Gastrocnemius medialis (tissue), 4 donors: ENCODE measurements around the gene HEATR3.

Experiments
- CTCF ChIP-seq, 5 experiments: fragments of 450-650 bp in 3 of 5; fragments of 200-600 bp in 2 of 5; sonication (generic) in 2 of 5; IDR thresholded peaks in 4 of 5; conservative IDR thresholded peaks in 1 of 5; 1 replicate in 4 of 5; 2 replicates in 1 of 5; pipeline ENCODE4 v1.5.1; 2016 to 2019; ENCODE audit warnings: antibody characterized with exemption in 5 of 5, mild to moderate bottlenecking in 3 of 5, moderate library complexity in 3 of 5
- POLR2A ChIP-seq, 2 donors: fragments of 450-650 bp; IDR thresholded peaks; one replicate each; pipeline ENCODE4 v1.6.1; 2017; ENCODE audit warnings: antibody characterized with exemption in 2 of 2, mild to moderate bottlenecking in 2 of 2, moderate library complexity in 2 of 2

GRCh38 chr16:50137268-50137667 lies 71.5 kb downstream of the HEATR3 start:
- TF ChIP-seq POLR2A (IDR thresholded peaks at IDR 0.05) = no peak
- no peak for TF ChIP-seq CTCF (IDR thresholded peaks at IDR 0.05 in 4 of 5, conservative IDR thresholded peaks at IDR 0.05 in 1 of 5)
